ENCODE data around the gene RGCC.

RGCC gene

GRCh38 chr13:41516166-41516565 is 58.8 kb downstream of the RGCC start:
- no peak for DNase-seq (ENCODE audit: low spot score)

- DNase-seq (ENCODE audit: low spot score) = no peak
These were observed 59.4 kb downstream of the RGCC start for GRCh38 chr13:41516760-41517159.

- DNase-seq (ENCODE audit: low spot score) = no peak
These were observed 62.8 kb downstream of the RGCC start for GRCh38 chr13:41520016-41520659.

All from left forelimb (tissue), 1 donor.